ENCODE results near the gene FAF1. TPM values are rescaled to one million over a fixed set of nuclear protein-coding genes. Genes with fewer than 3 reads are reported as not detected.
"Not testable (repeated sequence)": the region's sequence is repeated elsewhere in the genome, so short reads cannot be mapped to it uniquely, and the experiment has no call there.

Gene FAF1
- total RNA-seq, 1 donor from 2014 or later, result 52.7 TPM

- peak; percentile 46 for DNase-seq (ENCODE audit: low read depth)
- H3K4me3 ChIP-seq (ENCODE audit: low read depth, low read length), result peak overlapping the region; percentile 61
- TF ChIP-seq CTCF (IDR thresholded peaks at IDR 0.05; ENCODE audit: insufficient read depth, low read length, severe bottlenecking), result no peak
- H3K27me3 ChIP-seq (ENCODE audit: control insufficient read depth, insufficient read depth, low read length), result no peaks in the 10 kb centered on the region
- no peaks in the 10 kb centered on the region for H3K36me3 ChIP-seq (ENCODE audit: control insufficient read depth, insufficient read depth, low read length)
- FAIRE-seq, result no peak
Measured at GRCh38 chr1:50959303-50959912, 659 bp downstream of the FAF1 start.

GRCh38 chr1:50955116-50955515, 5.0 kb downstream of the FAF1 start:
- no peak for TF ChIP-seq CTCF (IDR thresholded peaks at IDR 0.05; ENCODE audit: insufficient read depth, low read length, severe bottlenecking)
- Histone ChIP-seq H3K27me3 (ENCODE audit: control insufficient read depth, insufficient read depth, low read length) (no peaks in the 10 kb centered on the region), H3K36me3 (ENCODE audit: control insufficient read depth, insufficient read depth, low read length) (no peaks in the 10 kb centered on the region), H3K4me3 (ENCODE audit: low read depth, low read length) (no peak overlapping the region)
- peak; percentile 15 for DNase-seq (ENCODE audit: low read depth)
- FAIRE-seq, result no peak

GRCh38 chr1:50952566-50952965, 7.5 kb downstream of the FAF1 start:
- H3K36me3 ChIP-seq (ENCODE audit: control insufficient read depth, insufficient read depth, low read length); H3K27me3 ChIP-seq (ENCODE audit: control insufficient read depth, insufficient read depth, low read length); DNase-seq (ENCODE audit: low read depth); FAIRE-seq; H3K4me3 ChIP-seq (ENCODE audit: low read depth, low read length): not testable (repeated sequence)

DNA sequence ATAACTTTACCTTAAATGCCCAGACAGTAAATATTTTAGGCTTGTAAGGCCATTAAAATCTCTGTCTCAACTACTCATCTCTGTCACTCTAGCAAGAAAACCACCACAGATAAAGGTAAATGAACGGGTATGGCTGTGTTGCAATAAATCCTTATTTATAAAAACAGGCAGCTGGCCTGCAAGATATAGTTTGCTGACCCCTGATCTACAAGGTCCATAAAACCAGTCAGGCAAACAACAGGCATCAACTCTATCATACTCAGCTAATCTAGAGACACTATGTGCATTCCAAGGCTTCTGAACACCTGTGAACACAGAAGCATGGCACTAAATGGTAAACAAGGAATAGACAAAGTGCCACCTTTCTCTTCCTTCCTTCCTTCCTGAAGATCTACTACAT, 9.7 kb downstream of the FAF1 start:
- H3K27me3 ChIP-seq (ENCODE audit: control insufficient read depth, insufficient read depth, low read length), result no peaks in the 10 kb centered on the region
- FAIRE-seq (no peak), DNase-seq (ENCODE audit: low read depth) (no peak)
- no peak for TF ChIP-seq CTCF (IDR thresholded peaks at IDR 0.05; ENCODE audit: insufficient read depth, low read length, severe bottlenecking)
- H3K4me3 ChIP-seq (ENCODE audit: low read depth, low read length), result no peak overlapping the region
- no peaks in the 10 kb centered on the region for H3K36me3 ChIP-seq (ENCODE audit: control insufficient read depth, insufficient read depth, low read length)

GRCh38 chr1:50949286-50949982, 10.6 kb downstream of the FAF1 start:
- no peak overlapping the region for H3K4me3 ChIP-seq (ENCODE audit: low read depth, low read length)
- DNase-seq (ENCODE audit: low read depth) (no peak), FAIRE-seq (no peak)
- H3K27me3 ChIP-seq (ENCODE audit: control insufficient read depth, insufficient read depth, low read length), result no peaks in the 10 kb centered on the region
- no peaks in the 10 kb centered on the region for H3K36me3 ChIP-seq (ENCODE audit: control insufficient read depth, insufficient read depth, low read length)
- TF ChIP-seq CTCF (IDR thresholded peaks at IDR 0.05; ENCODE audit: insufficient read depth, low read length, severe bottlenecking), result no peak

GRCh38 chr1:50942334-50942733, 17.7 kb downstream of the FAF1 start:
- Histone ChIP-seq H3K27me3 (ENCODE audit: control insufficient read depth, insufficient read depth, low read length) (no peaks in the 10 kb centered on the region), H3K4me3 (ENCODE audit: low read depth, low read length) (no peak overlapping the region), H3K36me3 (ENCODE audit: control insufficient read depth, insufficient read depth, low read length) (no peaks in the 10 kb centered on the region)
- FAIRE-seq, result no peak
- no peak for TF ChIP-seq CTCF (IDR thresholded peaks at IDR 0.05; ENCODE audit: insufficient read depth, low read length, severe bottlenecking)
- DNase-seq (ENCODE audit: low read depth), result no peak

Measured in bronchial epithelial cell (primary cell).